Occipital lobe (tissue), 3 donors: ENCODE data around the gene PLS3. TPM values are rescaled to one million over a fixed set of nuclear protein-coding genes. Genes with fewer than 3 reads are reported as not detected.

Experiments
- DNase-seq: peaks from one replicate; lab custom pipeline; 2025; lab: John Stamatoyannopoulos, UW
- small RNA-seq: library from RNA; depleted of rRNA; stranded (forward); fragments of <200 nt; gene quantifications from one replicate; pipeline ENCODE3, GENCODE V24; 2014
- total RNA-seq: library from RNA; depleted of rRNA; stranded (reverse); fragments of >200 nt; gene quantifications from one replicate; pipeline ENCODE4 v1.2.3, GENCODE V29; 2014

PLS3 gene
- total RNA-seq, 1 donor from 2014 or later, result 102 TPM

- no peak for DNase-seq
Observed at GRCh38 chrX:115687595-115687994, 126.6 kb downstream of the PLS3 start.

- no peak for DNase-seq
Observed at GRCh38 chrX:115689931-115690330, 129.0 kb downstream of the PLS3 start.

- peak; percentile 8 for DNase-seq
Observed at GRCh38 chrX:115690511-115691216, 129.7 kb downstream of the PLS3 start.

GRCh38 chrX:115693476-115693875 is 132.5 kb downstream of the PLS3 start:
- no peak for DNase-seq

DNA sequence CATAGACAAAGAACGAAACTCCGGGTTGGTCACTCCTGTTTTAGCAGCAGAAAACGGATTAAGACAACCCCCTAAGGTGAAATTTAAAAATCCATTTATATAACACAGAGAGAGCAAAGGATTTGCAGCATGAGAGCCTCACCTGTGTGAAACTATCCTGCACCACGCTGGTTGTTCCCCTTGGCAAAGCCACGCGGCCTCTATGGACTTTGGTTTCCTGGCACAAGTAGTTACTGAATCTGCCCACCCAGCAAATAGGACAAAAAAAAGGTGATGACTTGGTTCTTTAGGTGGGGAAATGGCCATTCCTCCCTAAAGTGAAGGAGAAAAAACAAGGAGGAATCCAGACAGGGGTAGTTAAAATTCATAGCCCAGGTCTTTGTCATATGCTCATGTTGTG is 133.1 kb downstream of the PLS3 start:
- DNase-seq, result no peak

- DNase-seq, result no peak
Observed at GRCh38 chrX:115696039-115696438, 135.1 kb downstream of the PLS3 start.

GRCh38 chrX:115696939-115697338 is 136.0 kb downstream of the PLS3 start:
- DNase-seq, result no peak

DNA sequence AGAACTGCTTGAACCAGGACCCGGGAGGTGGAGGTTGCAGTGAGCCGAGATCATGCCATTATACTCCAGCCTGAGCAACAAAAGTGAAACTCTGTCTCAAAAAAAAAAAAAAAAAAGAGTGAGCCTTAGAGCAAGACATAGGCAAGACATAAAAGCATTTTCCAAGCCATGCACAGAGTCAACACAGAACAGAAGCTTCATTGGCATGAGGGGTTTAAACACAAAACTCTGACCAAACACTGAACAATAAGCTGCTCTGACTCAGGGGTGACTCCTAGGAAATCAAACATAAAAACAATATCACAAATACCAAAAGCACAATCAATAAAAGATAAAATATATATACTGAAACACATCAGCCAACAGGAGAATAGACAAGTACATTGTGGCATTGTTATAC is 136.8 kb downstream of the PLS3 start:
- DNase-seq, result no peak

Small RNAs within 50 kb of the gene (small RNA-seq; reads per million reads assigned to genes)
- gene RF00264, result not detected
